H1 (cell line): ENCODE measurements around the gene TLCD3A. TPM values are rescaled to one million over a fixed set of nuclear protein-coding genes. Genes with fewer than 3 reads are reported as not detected.

Source experiments
- CTCF ChIA-PET: fragments of 300-600 bp; sonication (Branson Sonifier 250); formaldehyde crosslinking; loops from one replicate; lab custom pipeline; 2021; ENCODE audit not compliant: partially characterized antibody; lab: Charles Lee
- POLR2A ChIA-PET: fragments of 300-600 bp; sonication (Branson Sonifier 250); formaldehyde crosslinking; loops from one replicate; lab custom pipeline; 2021; ENCODE audit warnings: inconsistent platforms; ENCODE audit not compliant: partially characterized antibody; lab: Charles Lee
- DNase-seq, 2 experiments: peaks; one replicate each; pipeline versions ENCODE4 v3.0.0 to v3.0.0-alpha.2; 2010 to 2022; ENCODE audit warnings: low spot score in 2 of 2, low read depth in 1 of 2, mixed read lengths in 1 of 2
- FAIRE-seq: peaks from 2 replicates; lab custom pipeline; 2011; peaks lifted over from hg19 to GRCh38; lab: Jason Lieb, UNC
- H2AFZ ChIP-seq: 2 replicates; pipeline ENCODE4 v1.8.1; 2012; ENCODE audit warnings: low read length, inconsistent platforms
- H2AK5ac ChIP-seq: 2 replicates; pipeline ENCODE4 v1.6.1; 2013; ENCODE audit warnings: low read depth, low read length
- H2BK120ac ChIP-seq: replicated peaks from 2 replicates; pipeline ENCODE3; 2013; ENCODE audit warnings: low read depth, low read length, inconsistent platforms
- H2BK12ac ChIP-seq: 2 replicates; pipeline ENCODE4 v1.6.1; 2013; ENCODE audit warnings: low read depth, low read length
- H2BK15ac ChIP-seq: 2 replicates; pipeline ENCODE4 v1.6.1; 2013; ENCODE audit warnings: low read length
- H2BK20ac ChIP-seq: 2 replicates; pipeline ENCODE4 v1.6.1; 2013; ENCODE audit warnings: low read length
- H2BK5ac ChIP-seq: 2 replicates; pipeline ENCODE4 v1.6.1; 2013; ENCODE audit warnings: low read depth, low read length
- H3K14ac ChIP-seq: 2 replicates; pipeline ENCODE4 v1.6.1; 2013; ENCODE audit warnings: inconsistent platforms; ENCODE audit not compliant: insufficient read length
- H3K18ac ChIP-seq: 2 replicates; pipeline ENCODE4 v1.6.1; 2013; ENCODE audit warnings: low read length; ENCODE audit errors: extremely low read depth
- H3K23ac ChIP-seq: 2 replicates; pipeline ENCODE4 v1.6.1; 2013; ENCODE audit warnings: inconsistent platforms; ENCODE audit not compliant: insufficient read length
- H3K23me2 ChIP-seq: 2 replicates; pipeline ENCODE4 v1.6.1; 2013; ENCODE audit warnings: low read depth, low read length
- H3K27ac ChIP-seq: 2 replicates; pipeline ENCODE4 v1.6.1; 2011; ENCODE audit warnings: low read depth, low read length, inconsistent platforms
- H3K27me3 ChIP-seq, 4 experiments: replicated peaks in 1 of 4; 1 replicate in 1 of 4; 2 replicates in 3 of 4; pipeline versions ENCODE4 v1.6.1 to v1.8.1; 2011 to 2013; ENCODE audit warnings: low read length in 3 of 4, mild to moderate bottlenecking in 3 of 4, inconsistent platforms in 2 of 4, mixed read lengths in 2 of 4, moderate library complexity in 1 of 4; ENCODE audit not compliant: control insufficient read depth in 3 of 4, insufficient read depth in 3 of 4; ENCODE audit errors: extremely low read depth in 1 of 4
- H3K36me3 ChIP-seq, 4 experiments: 2 replicates each; pipeline versions ENCODE4 v1.6.1 to v1.8.1; 2011 to 2013; ENCODE audit warnings: mild to moderate bottlenecking in 4 of 4, low read length in 3 of 4, moderate library complexity in 2 of 4, control low read depth in 1 of 4, inconsistent platforms in 1 of 4; ENCODE audit not compliant: insufficient read depth in 4 of 4, control insufficient read depth in 2 of 4
- H3K4ac ChIP-seq: replicated peaks from 2 replicates; pipeline ENCODE3; 2013; ENCODE audit warnings: low read length, low read depth, mixed read lengths, inconsistent platforms; ENCODE audit not compliant: insufficient read length
- H3K4me1 ChIP-seq, 4 experiments: replicated peaks in 1 of 4; 1 replicate in 1 of 4; 2 replicates in 3 of 4; pipeline versions ENCODE4 v1.6.1 to v1.8.1; 2011 to 2013; ENCODE audit warnings: low read length in 3 of 4, inconsistent platforms in 2 of 4, mixed read lengths in 1 of 4; ENCODE audit not compliant: insufficient read depth in 4 of 4, control insufficient read depth in 3 of 4
- H3K4me2 ChIP-seq, 2 experiments: 2 replicates each; pipeline versions ENCODE4 v1.6.1 to v1.8.1; 2011 to 2013; ENCODE audit warnings: low read depth in 2 of 2, low read length in 2 of 2, control low read depth in 1 of 2, inconsistent platforms in 1 of 2, mild to moderate bottlenecking in 1 of 2; ENCODE audit not compliant: insufficient read depth in 1 of 2
- H3K4me3 ChIP-seq, 4 experiments: fragments of 200-600, 300-600 bp in 1 of 4; sonication (generic), shearing (Covaris generic), sonication (Bioruptor Twin) in 1 of 4; 2 replicates each; pipeline versions ENCODE4 v1.5.1 to v1.8.1; 2011 to 2016; ENCODE audit warnings: low read length in 4 of 4, low read depth in 3 of 4, control low read depth in 2 of 4, inconsistent platforms in 2 of 4, mild to moderate bottlenecking in 2 of 4, mixed read lengths in 1 of 4, moderate library complexity in 1 of 4; ENCODE audit not compliant: insufficient read depth in 2 of 4; ENCODE audit errors: extremely low read depth in 1 of 4
- H3K56ac ChIP-seq: replicated peaks from 2 replicates; pipeline ENCODE3; 2013; ENCODE audit warnings: low read depth, mild to moderate bottlenecking, mixed read lengths, low read length, inconsistent platforms; ENCODE audit not compliant: insufficient read length
- H3K79me1 ChIP-seq: 2 replicates; pipeline ENCODE4 v1.6.1; 2013; ENCODE audit warnings: low read depth, low read length, control low read depth
- H3K79me2 ChIP-seq, 2 experiments: 2 replicates each; pipeline versions ENCODE4 v1.6.1 to v1.8.1; 2012 to 2013; ENCODE audit warnings: low read length in 2 of 2, mild to moderate bottlenecking in 2 of 2, inconsistent platforms in 1 of 2; ENCODE audit not compliant: insufficient read depth in 2 of 2, control insufficient read depth in 1 of 2
- H3K9ac ChIP-seq, 4 experiments: replicated peaks in 1 of 4; 1 replicate in 1 of 4; 2 replicates in 3 of 4; pipeline versions ENCODE4 v1.6.1 to v1.8.1; 2011 to 2013; ENCODE audit warnings: low read depth in 3 of 4, low read length in 3 of 4, control low read depth in 2 of 4, mild to moderate bottlenecking in 2 of 4, moderate library complexity in 2 of 4, inconsistent platforms in 1 of 4; ENCODE audit errors: extremely low read depth in 1 of 4
- H3K9me3 ChIP-seq, 2 experiments: 2 replicates each; pipeline versions ENCODE4 v1.6.1 to v1.8.1; 2012 to 2013; ENCODE audit warnings: mild to moderate bottlenecking in 2 of 2, moderate library complexity in 2 of 2, control low read depth in 1 of 2, inconsistent platforms in 1 of 2, low read depth in 1 of 2, low read length in 1 of 2, mixed read lengths in 1 of 2; ENCODE audit not compliant: insufficient read depth in 2 of 2
- H4K20me1 ChIP-seq, 2 experiments: replicated peaks in 1 of 2; 2 replicates each; pipeline versions ENCODE3 to v1.8.1; 2011 to 2013; ENCODE audit warnings: inconsistent platforms in 2 of 2, low read length in 2 of 2, mild to moderate bottlenecking in 1 of 2; ENCODE audit not compliant: insufficient read depth in 2 of 2, control insufficient read depth in 1 of 2
- H4K5ac ChIP-seq: 2 replicates; pipeline ENCODE4 v1.6.1; 2013; ENCODE audit warnings: low read length, low read depth, mixed read lengths, inconsistent platforms; ENCODE audit not compliant: insufficient read length
- H4K8ac ChIP-seq: 2 replicates; pipeline ENCODE4 v1.8.0; 2013; ENCODE audit warnings: mild to moderate bottlenecking, moderate library complexity, low read length, inconsistent platforms; ENCODE audit not compliant: insufficient read depth; ENCODE audit errors: extremely low read depth
- H4K91ac ChIP-seq: replicated peaks from 2 replicates; pipeline ENCODE3; 2013; ENCODE audit warnings: low read length, mixed read lengths, inconsistent platforms; ENCODE audit not compliant: insufficient read length
- BACH1 ChIP-seq: IDR thresholded peaks from 2 replicates; pipeline ENCODE4 v1.6.1; 2012; ENCODE audit warnings: low read length, improper control_type of control experiment
- CBX8 ChIP-seq: fragments of 300-800, 300-1000 bp; sonication (generic); IDR thresholded peaks from 2 replicates; pipeline ENCODE4 v1.7.1; 2016; ENCODE audit warnings: low read depth, low read length, borderline replicate concordance
- CHD2 ChIP-seq: IDR thresholded peaks from 2 replicates; pipeline ENCODE4 v1.6.1; 2012; ENCODE audit warnings: low read length, improper control_type of control experiment
- EP300 ChIP-seq, 2 experiments: IDR thresholded peaks; 1 replicate in 1 of 2; 2 replicates in 1 of 2; pipeline ENCODE4 v1.6.1; 2011 to 2012; ENCODE audit warnings: low read depth in 2 of 2, low read length in 2 of 2, mild to moderate bottlenecking in 2 of 2, borderline replicate concordance in 1 of 2, inconsistent platforms in 1 of 2, moderate library complexity in 1 of 2
- GABPA ChIP-seq: IDR thresholded peaks from 2 replicates; pipeline ENCODE4 v1.6.1; 2011; ENCODE audit warnings: mild to moderate bottlenecking, low read length, moderate library complexity, borderline replicate concordance; ENCODE audit not compliant: insufficient read depth
- POLR2AphosphoS5 ChIP-seq: IDR thresholded peaks from 2 replicates; pipeline ENCODE4 v1.6.1; 2011; ENCODE audit warnings: low read depth, low read length
- RFX5 ChIP-seq: IDR thresholded peaks from 2 replicates; pipeline ENCODE4 v1.6.1; 2011; ENCODE audit warnings: low read depth, low read length, improper control_type of control experiment, borderline replicate concordance
- WGBS, 2 experiments: shearing (Covaris generic) in 1 of 2; methylation state at CpG; one replicate each; pipeline versions ENCODE4 v1.1.6 to v1.1.7; 2013 to 2015; ENCODE audit warnings: low lambda C conversion rate in 2 of 2, mixed read lengths in 2 of 2, inconsistent platforms in 1 of 2, low coverage in 1 of 2, missing lambda C conversion rate in 1 of 2; ENCODE audit not compliant: insufficient replicate concordance in 2 of 2, insufficient coverage in 1 of 2, insufficient read length in 1 of 2; ENCODE audit errors: extremely low coverage in 1 of 2, missing lambda C conversion rate in 1 of 2; 5-methylcytosine and 5-hydroxymethylcytosine counted together
- polyA plus RNA-seq, 7 experiments: library from polyadenylated mRNA; depleted of rRNA in 3 of 7; stranded (reverse) in 5 of 7; unstranded in 2 of 7; fragments of >200 nt in 5 of 7; fragments of 200-250 nt in 2 of 7; gene quantifications; 1 replicate in 5 of 7; 2 replicates in 1 of 7; 4 replicates in 1 of 7; pipeline versions ENCODE4 v1.2.1 to v1.2.3, GENCODE V29; 2011 to 2013; ENCODE audit warnings: missing spikeins in 2 of 7, mixed read lengths in 2 of 7
- total RNA-seq: library from RNA; stranded (reverse); fragmentation: NEBNext Ultra II Directional; extraction: Animal tissue kit (Norgen Biotek cat#: 25700); gene quantifications from 2 replicates; pipeline ENCODE4 v1.2.1, GENCODE V29; 2021

Gene TLCD3A
- total and polyA plus RNA-seq, 2 of the 8 experiments (the other 6 are each of a cell fraction or from before 2014, with no cell fraction given) = 26.1 to 48.8 TPM

GRCh38 chr17:778096-778495 is 45.7 kb downstream of the TLCD3A start:
- H2AFZ ChIP-seq = no peak overlapping the region
- H3K4me2 ChIP-seq = no peak overlapping the region
- no peak overlapping the region for H2BK12ac ChIP-seq
- H2BK20ac ChIP-seq = no peak overlapping the region
- H2AK5ac ChIP-seq = no peak overlapping the region
- H3K4me1 ChIP-seq = 0 out of 7 replicates have a peak, but pooled peaks cover 0 to 1% (median 0%) of the 10 kb centered on the region in 4 experiments
- H3K23me2 ChIP-seq = 0 out of 2 replicates have a peak, but pooled peaks cover 1% of the 10 kb centered on the region
- FAIRE-seq = no peak
- DNase-seq = no peak
- H2BK120ac ChIP-seq = no peak overlapping the region
- no peak overlapping the region for H4K8ac ChIP-seq
- H3K14ac ChIP-seq = no peak overlapping the region
- H3K79me2 ChIP-seq = peaks cover 6 to 32% of the 10 kb centered on the region in 2 experiments
- no peaks in the 10 kb centered on the region for H3K79me1 ChIP-seq
- H3K27me3 ChIP-seq = no peaks in the 10 kb centered on the region
- no peak overlapping the region for H4K5ac ChIP-seq
- no peak overlapping the region for H2BK15ac ChIP-seq
- H3K23ac ChIP-seq = no peak overlapping the region
- H3K18ac ChIP-seq = no peak overlapping the region
- CTCF ChIA-PET = interaction anchor here (0.7 to 1.2 kb wide), 3 partner anchors 11 to 202 kb away, joined by 3 to 5 read pairs (median 3); partner anchors contain the start of gene NXN
- no peak overlapping the region for H3K4ac ChIP-seq
- no peaks in the 10 kb centered on the region for H3K9me3 ChIP-seq
- H4K20me1 ChIP-seq = no peaks in the 10 kb centered on the region
- H3K56ac ChIP-seq = no peak overlapping the region
- 94% methylated on average over 11 of the region's 11 CpGs; no CpG with 5 or more reads in 1 of the 2 experiments for WGBS, 2 experiments
- H3K4me3 ChIP-seq = no peak overlapping the region
- POLR2A ChIA-PET = interaction anchor here (1.1 kb wide), 1 partner anchor 14 kb away, joined by 3 read pairs; no protein-coding TSS in a partner anchor
- no peak overlapping the region for H3K9ac ChIP-seq
- no peak overlapping the region for H2BK5ac ChIP-seq
- H4K91ac ChIP-seq = no peak overlapping the region
- H3K36me3 ChIP-seq = peaks cover 36 to 51% (median 47%) of the 10 kb centered on the region in 4 experiments
- H3K27ac ChIP-seq = no peak overlapping the region
- TF ChIP-seq BACH1 = no peak
- no peak for TF ChIP-seq RFX5
- TF ChIP-seq CHD2 = no peak
- no peak for TF ChIP-seq POLR2AphosphoS5
- TF ChIP-seq GABPA = no peak
- no peak for TF ChIP-seq CBX8
- no peak for TF ChIP-seq EP300 (IDR thresholded peaks at IDR 0.05; ENCODE audit: borderline replicate concordance in 1 of 2, low read depth in 2 of 2, low read length in 2 of 2)
